Peyer's patch (tissue), 4 donors: ENCODE results near the gene CTBP2.

ENCODE experiments used
- CTCF ChIP-seq, 6 experiments: fragments of 450-650 bp in 4 of 6; fragments of 200-600 bp in 2 of 6; sonication (generic) in 1 of 6; IDR thresholded peaks; one replicate each; pipeline ENCODE4 v1.5.1; 2017 to 2019; ENCODE audit warnings: antibody characterized with exemption in 6 of 6, mild to moderate bottlenecking in 3 of 6, moderate library complexity in 1 of 6
- POLR2A ChIP-seq, 2 donors: fragments of 450-650 bp; IDR thresholded peaks; one replicate each; pipeline ENCODE4 v1.5.1; 2017; ENCODE audit warnings: antibody characterized with exemption in 2 of 2, mild to moderate bottlenecking in 2 of 2, moderate library complexity in 2 of 2

- no peak for TF ChIP-seq POLR2A (IDR thresholded peaks at IDR 0.05)
- TF ChIP-seq CTCF (IDR thresholded peaks at IDR 0.05), result no peak
Observed at GRCh38 chr10:125192620-125193019, 32.3 kb upstream of the CTBP2 start.
